GM12864 (cell line): ENCODE measurements around the gene CNNM3.
"Not testable (repeated sequence)": the region's sequence is repeated elsewhere in the genome, so short reads cannot be mapped to it uniquely, and the experiment has no call there.

Experiments
- DNase-seq: peaks from one replicate; pipeline ENCODE4 v3.0.0-alpha.2; 2011; ENCODE audit warnings: low read depth
- H3K4me3 ChIP-seq: 2 replicates; pipeline ENCODE4 v1.5.1; 2011; ENCODE audit warnings: mild to moderate bottlenecking, low read depth, low read length, control low read depth
- TF ChIP-seq, protein P1 (sequence below): IDR thresholded peaks from 2 replicates; pipeline ENCODE4 v1.5.1; 2011; ENCODE audit warnings: low read depth, mild to moderate bottlenecking, moderate library complexity, low read length, control low read depth, inconsistent platforms; ENCODE audit errors: missing control alignments

The CNNM3 gene

DNA sequence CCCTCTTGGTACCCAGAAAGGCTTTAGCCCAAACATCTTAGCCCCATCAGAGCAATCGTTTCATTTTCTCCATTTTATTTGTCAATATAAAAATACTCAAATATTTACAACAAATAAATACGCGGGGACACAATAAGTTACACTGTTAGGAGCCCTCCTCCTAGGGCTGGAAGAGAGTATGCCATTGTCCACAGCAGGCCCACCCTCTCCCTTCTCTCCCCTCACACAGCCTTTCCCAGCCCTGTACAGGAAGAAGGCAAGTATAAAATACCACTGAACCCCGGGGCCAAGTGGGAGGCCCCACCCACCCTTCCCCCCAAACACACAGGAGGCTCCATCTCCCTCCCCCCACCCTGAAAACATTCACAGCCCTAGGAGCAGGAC is 43.6 kb downstream of the CNNM3 start:
- no peak for DNase-seq
- TF ChIP-seq, protein P1, sequence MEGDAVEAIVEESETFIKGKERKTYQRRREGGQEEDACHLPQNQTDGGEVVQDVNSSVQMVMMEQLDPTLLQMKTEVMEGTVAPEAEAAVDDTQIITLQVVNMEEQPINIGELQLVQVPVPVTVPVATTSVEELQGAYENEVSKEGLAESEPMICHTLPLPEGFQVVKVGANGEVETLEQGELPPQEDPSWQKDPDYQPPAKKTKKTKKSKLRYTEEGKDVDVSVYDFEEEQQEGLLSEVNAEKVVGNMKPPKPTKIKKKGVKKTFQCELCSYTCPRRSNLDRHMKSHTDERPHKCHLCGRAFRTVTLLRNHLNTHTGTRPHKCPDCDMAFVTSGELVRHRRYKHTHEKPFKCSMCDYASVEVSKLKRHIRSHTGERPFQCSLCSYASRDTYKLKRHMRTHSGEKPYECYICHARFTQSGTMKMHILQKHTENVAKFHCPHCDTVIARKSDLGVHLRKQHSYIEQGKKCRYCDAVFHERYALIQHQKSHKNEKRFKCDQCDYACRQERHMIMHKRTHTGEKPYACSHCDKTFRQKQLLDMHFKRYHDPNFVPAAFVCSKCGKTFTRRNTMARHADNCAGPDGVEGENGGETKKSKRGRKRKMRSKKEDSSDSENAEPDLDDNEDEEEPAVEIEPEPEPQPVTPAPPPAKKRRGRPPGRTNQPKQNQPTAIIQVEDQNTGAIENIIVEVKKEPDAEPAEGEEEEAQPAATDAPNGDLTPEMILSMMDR, result no peak
- H3K4me3 ChIP-seq, result no peak overlapping the region

DNA sequence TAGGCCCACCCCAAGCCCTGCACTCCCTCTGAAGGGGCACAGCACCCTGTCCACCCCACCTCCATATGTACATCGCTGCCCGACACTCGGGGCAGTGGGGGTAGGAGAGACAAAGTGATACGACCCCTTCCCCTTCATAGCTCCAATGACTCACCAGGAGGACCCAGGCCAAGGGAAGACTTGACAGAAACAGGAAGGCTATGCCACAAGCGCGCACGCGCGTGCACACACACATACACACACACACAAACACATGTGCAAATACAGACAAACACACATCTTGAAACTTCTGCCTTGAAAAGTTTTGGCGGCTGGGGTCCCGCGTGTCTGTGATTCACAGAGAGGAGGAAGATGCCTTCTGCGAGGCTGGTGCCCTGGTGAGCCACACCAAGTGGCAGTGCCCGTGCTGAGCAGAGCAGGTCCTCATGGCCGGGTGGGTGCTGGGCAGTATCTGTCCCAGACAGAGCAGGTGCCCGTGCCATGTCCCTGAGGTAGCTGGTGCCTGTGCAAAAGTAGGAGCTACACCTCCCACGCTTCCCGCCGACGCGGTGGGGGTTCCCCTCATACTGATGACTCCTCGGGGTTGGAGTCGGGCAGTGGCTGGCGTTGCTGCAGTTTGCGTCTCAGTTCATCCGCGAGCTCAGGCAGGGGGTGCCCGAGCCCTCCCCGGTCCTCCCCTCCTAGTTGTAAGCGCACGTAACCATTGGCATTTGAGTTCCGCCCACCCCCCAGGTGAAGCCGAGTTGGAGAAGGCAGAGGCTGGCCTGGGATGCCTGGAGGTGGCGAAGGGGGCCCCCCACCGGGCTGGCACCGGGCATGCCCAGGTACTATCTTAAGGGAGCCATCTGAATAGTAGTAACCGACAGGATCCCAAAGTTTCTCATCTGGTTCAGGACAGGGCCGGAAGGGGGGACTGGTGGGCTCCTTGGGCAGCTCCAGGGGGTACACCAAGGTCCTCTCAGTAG is 44.3 kb downstream of the CNNM3 start:
- DNase-seq, result no peak
- TF ChIP-seq, protein P1, result no peak
- H3K4me3 ChIP-seq, result no peak overlapping the region

DNA sequence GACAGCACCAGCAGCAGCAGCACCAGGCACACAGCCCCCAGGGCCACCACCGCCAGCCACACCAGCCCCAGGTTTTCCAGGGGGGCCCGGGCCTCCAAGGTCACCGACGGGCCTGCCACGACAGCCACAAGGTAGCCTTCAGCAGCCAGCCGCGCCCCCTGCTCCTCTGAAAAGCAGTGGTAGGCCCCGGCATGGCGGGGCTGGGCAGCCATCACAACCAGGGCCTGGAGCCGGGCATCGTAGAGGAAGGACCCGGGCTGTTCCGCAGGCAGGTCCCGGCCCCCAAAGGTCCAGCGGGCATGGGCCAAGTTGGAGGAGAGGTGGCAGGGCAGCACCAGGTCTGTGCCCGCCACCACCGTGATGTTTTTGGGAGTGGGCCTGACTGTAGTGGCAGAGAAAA is 45.0 kb downstream of the CNNM3 start:
- TF ChIP-seq, protein P1, result no peak
- no peak overlapping the region for H3K4me3 ChIP-seq
- no peak for DNase-seq

DNA sequence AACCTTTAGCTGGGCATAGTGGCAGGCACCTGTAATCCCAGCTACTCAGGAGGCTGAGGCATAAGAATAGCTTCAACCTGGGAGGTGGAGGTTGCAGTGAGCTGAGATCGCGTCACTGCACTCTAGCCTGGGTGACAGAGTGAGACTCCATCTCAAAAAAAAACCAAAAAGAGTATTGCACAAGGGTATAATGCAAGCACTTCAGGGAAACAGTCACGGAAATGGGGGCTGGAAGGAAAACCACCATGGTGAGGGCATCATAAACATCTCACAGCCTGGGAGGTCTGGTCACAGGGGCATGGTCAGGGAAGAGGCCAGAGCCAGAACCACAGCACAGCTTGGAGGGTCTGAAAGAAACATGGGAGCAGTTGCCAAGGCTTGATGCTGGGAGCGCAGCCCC is 47.0 kb downstream of the CNNM3 start:
- not testable (repeated sequence) for DNase-seq, H3K4me3 ChIP-seq

DNA sequence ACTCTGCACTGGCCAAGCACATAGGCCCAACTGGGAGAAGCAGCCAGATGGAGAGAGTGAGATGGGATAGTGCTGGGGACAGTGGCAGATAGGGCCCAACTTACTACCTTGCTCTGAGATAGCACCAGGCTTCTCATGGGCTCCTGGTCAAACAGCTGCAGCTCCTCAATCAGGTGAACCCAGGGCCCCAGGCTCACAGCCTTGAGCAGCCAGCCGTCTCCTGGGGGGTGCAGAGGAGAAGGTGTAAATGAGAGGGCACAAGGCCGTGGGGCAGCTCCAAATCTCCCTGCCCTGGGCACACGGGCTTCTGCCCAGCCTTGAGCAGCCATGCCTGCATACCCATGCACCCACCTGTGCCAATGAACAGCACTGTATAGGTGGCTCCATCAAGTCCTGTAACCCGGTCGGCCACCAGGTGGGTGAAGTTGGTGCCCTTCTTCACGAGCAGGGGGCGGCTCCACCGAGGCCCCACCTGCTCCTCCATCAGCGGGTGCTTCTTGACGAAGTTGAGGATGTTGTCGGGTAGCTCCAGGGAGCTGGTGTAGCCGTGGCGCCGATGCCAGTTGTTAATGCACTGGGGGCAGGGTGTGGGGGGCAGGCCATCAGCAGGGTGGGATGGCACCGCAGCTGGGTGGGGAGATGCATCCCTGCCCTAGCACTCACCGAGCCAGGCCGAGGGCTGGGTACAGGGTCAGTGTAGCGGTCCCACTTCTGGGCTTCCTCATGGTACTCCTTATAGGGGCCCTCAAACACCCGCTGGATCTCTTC is 47.7 kb downstream of the CNNM3 start:
- H3K4me3 ChIP-seq, result no peak overlapping the region
- no peak for DNase-seq
- TF ChIP-seq, protein P1, result no peak

DNA sequence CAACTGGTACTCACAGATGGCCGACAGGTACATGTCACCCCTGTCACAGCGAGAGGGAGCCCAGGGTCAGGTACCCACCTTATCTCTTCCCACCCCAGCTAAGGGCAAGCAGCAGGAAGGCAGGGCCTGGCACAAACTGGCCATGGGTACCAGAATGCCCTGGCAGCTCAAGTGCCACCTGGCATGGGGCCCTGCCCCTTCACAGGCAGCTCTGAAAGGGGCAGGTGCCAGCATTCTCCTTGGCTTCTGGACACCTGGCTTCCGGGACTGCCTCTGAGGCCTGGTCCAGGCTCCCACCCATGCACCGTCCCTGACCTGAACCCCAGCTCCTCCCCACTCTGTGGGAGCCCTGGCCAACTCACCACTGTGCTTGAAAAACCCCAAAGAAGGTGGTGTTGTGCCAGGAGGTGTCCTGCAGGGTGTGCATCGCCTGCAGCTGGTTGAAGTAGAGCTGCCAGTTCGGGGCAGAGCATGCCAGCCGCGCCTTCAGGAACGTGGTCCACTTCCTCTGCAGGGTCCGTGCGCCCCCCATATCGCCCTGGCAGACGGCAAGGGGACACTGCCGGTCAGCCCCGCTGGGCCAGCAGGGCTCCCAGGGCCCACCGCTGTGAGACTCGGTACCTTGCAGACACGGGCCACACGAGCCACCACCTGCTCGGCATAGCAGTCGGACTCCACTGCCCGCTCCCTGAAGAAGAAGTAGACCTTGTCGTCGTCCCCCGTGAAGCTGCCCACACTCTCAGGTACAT is 48.4 kb downstream of the CNNM3 start:
- no peak overlapping the region for H3K4me3 ChIP-seq
- TF ChIP-seq, protein P1, result no peak
- DNase-seq, result no peak

DNA sequence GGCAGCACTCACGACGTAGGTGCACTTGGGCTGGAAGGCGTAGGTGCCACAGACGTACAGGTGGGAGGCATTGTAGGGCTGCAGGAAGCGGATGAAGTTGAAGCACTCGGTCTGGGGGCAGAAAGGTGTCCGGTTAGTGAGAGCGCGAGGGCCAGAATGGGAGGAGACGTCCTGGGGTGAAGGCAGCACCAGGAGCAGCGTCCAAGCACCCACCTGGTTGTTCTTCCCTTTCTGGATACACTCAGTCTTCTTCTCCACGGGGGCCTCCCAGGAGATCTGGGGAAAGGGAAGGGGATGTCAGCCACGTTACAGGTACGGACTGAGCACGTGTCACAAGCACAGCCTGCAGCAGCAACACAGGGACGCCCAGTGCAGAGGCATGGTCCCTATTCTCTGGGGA is 49.6 kb downstream of the CNNM3 start:
- H3K4me3 ChIP-seq, result no peak overlapping the region
- no peak for DNase-seq
- TF ChIP-seq, protein P1, result no peak
